ENCODE data around the gene CASZ1. TPM values are rescaled to one million over a fixed set of nuclear protein-coding genes. Genes with fewer than 3 reads are reported as not detected.

CASZ1 gene
- total and polyA plus RNA-seq, 10 of the 15 experiments (the other 5 are each of a cell fraction or from before 2014, with no cell fraction given) = 0.52 to 9.8 (median 3.7) TPM

GRCh38 chr1:10773376-10773775 is 23.1 kb downstream of the CASZ1 start:
- TF ChIP-seq SMAD5 (IDR thresholded peaks at IDR 0.05; ENCODE audit: low read depth) (no peak), HSF1 (IDR thresholded peaks at IDR 0.05; ENCODE audit: low read depth, low read length) (no peak), HDAC6 (IDR thresholded peaks at IDR 0.05; ENCODE audit: unreplicated experiment) (no peak), POLR2AphosphoS2 (IDR thresholded peaks at IDR 0.05; ENCODE audit: low read depth, low read length) (no peak), IRF3 (IDR thresholded peaks at IDR 0.05) (no peak), RCOR1 (conservative IDR thresholded peaks at IDR 0.05; ENCODE audit: low read depth, low read length) (no peak), RELA (IDR thresholded peaks at IDR 0.05; ENCODE audit: borderline replicate concordance, partially characterized antibody) (no peak)
- Histone ChIP-seq H3K4me1 (ENCODE audit: control insufficient read depth, insufficient read depth, low read length) (no peaks in the 10 kb centered on the region), H3K4me2 (ENCODE audit: control insufficient read depth, insufficient read depth) (no peak overlapping the region), H2AFZ (ENCODE audit: control insufficient read depth, low read depth, low read length) (no peak overlapping the region), H3K79me2 (ENCODE audit: control insufficient read depth, insufficient read depth, low read length) (no peaks in the 10 kb centered on the region), H3K9me3 (replicated peaks; ENCODE audit: control insufficient read depth, insufficient read depth, low read length) (no peaks in the 10 kb centered on the region; the same call in 2 of the 3 replicates), H3K9ac (ENCODE audit: control insufficient read depth, insufficient read depth, low read length) (no peak overlapping the region), H4K20me1 (ENCODE audit: control insufficient read depth, insufficient read depth) (no peaks in the 10 kb centered on the region), H3K27ac (ENCODE audit: control insufficient read depth, insufficient read depth) (no peak overlapping the region), H3K36me3 (ENCODE audit: control insufficient read depth in 2 of 2, insufficient read depth in 2 of 2, low read length in 1 of 2) (no peaks in the 10 kb centered on the region), H3K27me3 (replicated peaks in 1 of 2; ENCODE audit: control insufficient read depth in 2 of 2, insufficient read depth in 2 of 2, low read length in 1 of 2) (peaks cover 2 to 3% of the 10 kb centered on the region in 2 experiments; a peak in 2 of 4 replicates), H3K4me3 (no peak overlapping the region)
- ChIA-PET RAD21 (ENCODE audit: unreplicated experiment) (no interaction called here), CTCF (no interaction called here), SMC1A (ENCODE audit: uncharacterized antibody, unreplicated experiment) (no interaction called here), POLR2A (no interaction called here)
- ATAC-seq (no peak), DNase-seq (ENCODE audit: low read depth, low spot score) (no peak), FAIRE-seq (no peak)
- 68% methylated on average over 6 of the region's 12 CpGs for WGBS (ENCODE audit: insufficient coverage, insufficient replicate concordance, low lambda C conversion rate, missing lambda C conversion rate)
- BruUV-seq (replicated peaks) = no TSS peak
- intact Hi-C loops (cut with micrococcal nuclease; ENCODE audit: unreplicated experiment) = no loop called here
- in situ Hi-C loops (cut with MboI) = no loop called here
